ENCODE measurements around the gene SOCS1.
A peak's percentile ranks its signal among the peaks of the same experiment; 100 is the strongest.

SOCS1 gene

GRCh38 chr16:11259655-11260595, 3.9 kb upstream of the SOCS1 start:
- DNase-seq = no peak

DNA sequence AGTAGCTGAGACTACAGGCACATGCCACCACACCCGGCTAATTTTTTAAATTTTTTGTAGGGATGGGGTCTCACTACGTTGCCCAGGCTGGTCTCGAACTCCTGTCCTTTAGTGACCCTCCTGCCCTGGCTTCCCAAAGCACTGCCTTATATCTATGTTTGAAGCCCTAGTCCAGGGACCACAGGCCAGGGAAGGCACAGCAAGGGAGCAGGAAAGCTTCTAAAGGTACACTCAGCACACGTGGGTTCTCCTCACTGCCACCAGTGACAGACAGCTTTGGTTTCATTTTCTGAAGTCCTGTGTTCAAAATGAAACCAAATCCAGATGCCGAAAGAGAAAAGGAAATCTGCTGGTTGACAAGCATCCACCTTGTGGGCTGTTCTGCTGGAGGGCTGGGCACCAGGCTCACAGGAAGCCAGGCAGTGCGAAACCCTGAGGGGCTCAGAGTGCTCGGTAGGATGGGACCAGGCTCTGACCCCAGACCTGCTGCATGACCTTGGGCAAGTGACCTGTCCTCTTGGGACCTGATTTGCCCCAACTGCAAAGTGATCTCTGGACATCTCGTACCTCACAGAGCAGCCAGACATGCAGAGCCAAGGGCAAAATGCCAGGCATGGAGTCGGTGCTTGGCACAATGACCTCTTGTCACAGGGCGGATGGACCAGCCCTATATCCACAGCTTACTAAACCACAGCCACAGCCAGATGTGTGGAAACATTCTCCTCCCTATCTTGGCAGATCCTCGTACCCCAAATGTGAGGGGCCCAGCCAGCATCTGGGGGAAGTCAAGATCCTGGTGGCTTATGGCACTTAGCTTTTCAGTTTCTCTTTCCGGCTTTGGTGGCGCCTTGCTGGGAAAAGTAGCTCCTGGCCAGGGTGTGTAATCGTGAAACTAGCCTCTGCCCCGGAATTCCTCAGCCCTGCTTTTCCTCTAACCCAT, 2.8 kb upstream of the SOCS1 start:
- peak; percentile 53 for DNase-seq

DNA sequence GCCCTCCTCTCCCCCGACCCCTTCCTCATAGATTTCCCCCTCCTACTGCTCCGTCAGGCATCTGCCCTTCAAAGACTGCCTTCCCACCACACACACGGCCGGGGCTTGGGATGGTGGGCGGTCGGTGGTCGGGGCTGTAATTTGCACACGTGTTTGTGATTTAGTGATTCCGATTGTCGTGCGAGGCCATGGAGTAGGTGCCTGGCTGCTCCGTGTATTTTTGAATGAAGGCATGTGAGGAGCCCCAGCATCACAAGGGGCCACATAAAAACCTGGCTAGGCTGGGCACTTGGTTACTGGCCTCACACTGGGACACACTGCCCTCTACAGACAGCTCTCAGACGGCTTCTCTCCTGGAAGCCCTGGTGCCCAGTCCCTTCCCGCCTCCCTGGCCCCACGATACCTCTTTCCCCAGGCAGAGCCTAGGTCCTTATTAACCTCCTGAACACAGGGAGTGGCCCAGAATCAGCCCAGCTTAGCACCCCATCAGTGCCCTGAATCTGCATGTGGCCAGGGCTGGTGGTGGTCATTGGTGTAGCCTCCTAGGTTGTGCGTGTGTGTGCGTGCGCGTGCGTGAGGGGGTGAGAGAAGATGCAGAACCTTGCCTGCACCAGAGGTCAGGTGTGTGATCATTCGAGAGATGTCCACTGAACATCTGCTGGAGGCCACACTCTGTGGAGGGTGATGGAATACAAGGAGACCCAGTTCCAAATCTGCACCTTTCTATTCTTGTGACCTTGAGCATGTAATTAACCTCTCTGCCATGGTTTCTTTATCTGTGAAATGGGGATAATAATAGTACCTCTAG, 1.3 kb upstream of the SOCS1 start:
- peak; percentile 74 for DNase-seq

GRCh38 chr16:11256661-11257130, 692 bp upstream of the SOCS1 start:
- peak; percentile 76 for DNase-seq

DNA sequence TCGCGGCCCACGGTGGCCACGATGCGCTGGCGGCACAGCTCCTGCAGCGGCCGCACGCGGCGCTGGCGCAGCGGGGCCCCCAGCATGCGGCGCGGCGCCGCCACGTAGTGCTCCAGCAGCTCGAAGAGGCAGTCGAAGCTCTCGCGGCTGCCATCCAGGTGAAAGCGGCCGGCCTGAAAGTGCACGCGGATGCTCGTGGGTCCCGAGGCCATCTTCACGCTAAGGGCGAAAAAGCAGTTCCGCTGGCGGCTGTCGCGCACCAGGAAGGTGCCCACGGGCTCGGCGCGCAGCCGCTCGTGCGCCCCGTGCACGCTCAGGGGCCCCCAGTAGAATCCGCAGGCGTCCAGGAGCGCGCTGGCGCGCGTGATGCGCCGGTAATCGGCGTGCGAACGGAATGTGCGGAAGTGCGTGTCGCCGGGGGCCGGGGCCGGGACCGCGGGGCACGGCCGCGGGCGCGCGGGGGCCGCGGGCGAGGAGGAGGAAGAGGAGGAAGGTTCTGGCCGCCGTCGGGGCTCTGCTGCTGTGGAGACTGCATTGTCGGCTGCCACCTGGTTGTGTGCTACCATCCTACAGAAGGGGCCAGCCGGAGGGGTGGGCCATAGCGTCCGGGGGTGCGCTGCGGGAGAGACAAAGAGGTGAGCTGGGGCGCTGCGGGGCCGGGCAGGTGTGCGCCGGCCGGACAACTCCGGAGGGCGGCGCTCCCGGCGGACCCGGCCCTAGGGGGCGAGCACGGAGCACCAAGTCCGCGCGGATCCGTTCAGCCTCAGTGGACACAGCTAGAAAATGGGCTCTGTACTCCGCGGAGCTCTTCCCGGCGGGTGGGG, 879 bp downstream of the SOCS1 start:
- peak; percentile 67 for DNase-seq

DNA sequence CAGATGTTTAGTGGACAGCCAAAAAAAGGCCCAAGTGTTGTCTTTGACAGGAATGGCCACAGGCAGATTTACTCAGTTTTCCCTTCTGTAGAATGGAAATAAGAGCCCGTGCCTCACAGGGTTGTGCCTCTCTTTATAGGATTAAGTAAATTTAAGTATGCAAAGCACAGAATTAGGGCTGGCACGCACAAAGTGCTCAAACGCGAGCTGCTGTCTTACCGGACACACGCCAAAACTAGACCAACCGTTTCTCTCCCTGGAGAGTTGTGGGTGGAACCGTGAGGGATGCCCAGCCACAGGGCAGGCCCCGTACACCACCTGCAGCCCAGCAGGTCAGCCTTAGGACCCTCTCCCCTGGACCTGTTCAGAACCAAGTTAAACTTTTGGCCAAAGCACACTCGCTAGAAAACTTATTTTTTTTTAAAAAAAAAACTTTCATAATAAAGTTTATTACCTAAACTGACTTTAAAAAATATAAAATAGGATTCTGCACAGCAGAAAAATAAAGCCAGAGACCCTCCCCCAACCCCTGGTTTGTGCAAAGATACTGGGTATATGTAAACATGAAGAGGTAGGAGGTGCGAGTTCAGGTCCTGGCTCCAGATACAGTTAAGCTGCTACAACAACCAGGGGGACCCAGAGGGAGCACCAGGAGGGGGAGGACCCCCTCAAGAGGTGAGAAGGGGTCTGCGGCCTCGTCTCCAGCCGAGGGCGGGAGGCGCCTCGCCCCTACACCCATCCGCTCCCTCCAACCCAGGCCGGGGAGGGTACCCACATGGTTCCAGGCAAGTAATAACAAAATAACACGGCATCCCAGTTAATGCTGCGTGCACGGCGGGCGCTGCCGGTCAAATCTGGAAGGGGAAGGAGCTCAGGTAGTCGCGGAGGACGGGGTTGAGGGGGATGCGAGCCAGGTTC, 1.8 kb downstream of the SOCS1 start:
- DNase-seq = peak; percentile 34

- DNase-seq = peak; percentile 67
Measured at GRCh38 chr16:11253009-11253994, 2.7 kb downstream of the SOCS1 start.

DNA sequence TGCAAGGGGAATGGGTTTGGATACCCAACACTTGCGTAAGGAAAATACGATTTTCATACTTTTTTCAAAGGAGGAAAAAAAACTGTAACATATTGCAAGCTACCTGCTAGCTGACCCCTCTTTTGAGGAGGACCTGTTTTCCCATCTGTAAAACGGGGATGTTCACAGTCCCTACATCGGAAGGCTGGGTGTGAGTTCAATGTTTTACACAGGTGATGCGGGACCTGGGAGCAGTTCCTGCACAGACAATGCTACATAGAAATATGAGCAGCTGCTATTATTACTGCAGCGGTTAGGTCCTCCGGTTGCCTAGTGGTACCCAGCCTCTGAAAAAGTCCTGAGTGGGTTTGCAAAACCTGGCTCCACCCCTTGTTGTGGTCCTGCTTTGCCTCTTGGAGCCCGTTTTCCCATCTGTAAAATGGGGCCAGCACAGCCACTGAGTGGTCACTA, 3.5 kb downstream of the SOCS1 start:
- peak; percentile 56 for DNase-seq

GRCh38 chr16:11251525-11252481, 4.2 kb downstream of the SOCS1 start:
- peak; percentile 91 for DNase-seq

GRCh38 chr16:11250786-11251524, 5.0 kb downstream of the SOCS1 start:
- DNase-seq = peak; percentile 36

DNA sequence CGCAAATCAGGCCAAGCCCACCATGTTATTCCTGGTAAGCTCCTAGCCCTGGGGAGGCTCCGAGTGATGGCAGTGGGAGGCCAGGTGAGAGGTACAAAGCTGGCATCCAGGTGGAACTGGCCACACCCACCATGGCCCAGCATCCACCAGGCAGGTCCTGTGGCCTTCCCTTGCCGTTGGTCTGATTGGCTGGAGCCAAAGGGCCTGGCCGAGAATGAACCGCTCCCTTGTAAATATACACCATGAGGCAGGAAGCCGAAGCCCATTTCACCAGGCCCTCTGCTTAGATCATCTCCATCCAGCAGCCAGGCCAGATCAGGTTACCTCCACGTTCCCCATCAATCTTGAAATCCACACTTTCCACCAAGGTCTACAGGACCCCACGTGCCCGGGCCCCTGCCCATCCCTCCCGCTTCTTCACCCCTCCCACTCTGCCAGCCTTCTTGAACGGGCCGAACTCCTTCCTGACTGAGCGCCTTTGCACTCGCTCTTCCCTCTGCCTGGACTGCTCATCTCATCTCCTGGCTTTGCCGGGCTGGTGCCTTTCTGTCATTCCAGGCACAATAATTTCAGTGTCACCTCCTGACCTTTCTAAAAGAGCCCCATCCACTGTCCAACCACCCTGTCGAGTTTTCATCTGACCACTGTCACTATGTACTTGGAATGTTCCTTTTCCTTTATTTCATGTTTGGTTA, 5.8 kb downstream of the SOCS1 start:
- peak; percentile 48 for DNase-seq

GRCh38 chr16:11249233-11250061, 6.6 kb downstream of the SOCS1 start:
- DNase-seq = peak; percentile 42

- peak; percentile 64 for DNase-seq
Measured at GRCh38 chr16:11248133-11248532, 7.9 kb downstream of the SOCS1 start.

DNA sequence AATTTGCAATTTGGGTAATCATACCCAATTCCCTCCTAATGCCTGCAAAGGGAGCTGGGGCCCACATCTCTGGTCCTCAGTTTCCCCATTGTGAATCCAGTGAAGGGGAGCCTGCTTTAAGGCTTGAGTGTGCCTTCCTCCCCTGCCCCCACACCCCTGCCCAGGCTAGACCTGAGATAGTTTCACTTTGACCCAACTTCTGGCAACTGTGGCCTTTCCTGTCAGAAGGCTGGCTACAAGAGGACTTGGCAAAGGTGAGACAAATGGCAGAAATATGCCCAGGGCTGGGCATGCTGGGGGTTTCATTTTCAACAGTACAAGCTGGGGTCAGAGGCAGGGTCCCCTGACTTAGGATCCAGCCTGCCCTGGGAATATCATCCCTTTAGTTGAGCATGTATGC, 10.0 kb downstream of the SOCS1 start:
- DNase-seq = peak; percentile 55

GRCh38 chr16:11245222-11245737, 10.7 kb downstream of the SOCS1 start:
- DNase-seq = no peak
